ENCODE measurements around the gene MSANTD1.

The MSANTD1 gene

GRCh38 chr4:3250956-3251690 lies 2.2 kb downstream of the MSANTD1 start:
- no peak overlapping the region for H3K27ac ChIP-seq (replicated peaks)
- TF ChIP-seq REST (IDR thresholded peaks at IDR 0.05; ENCODE audit: insufficient replicate concordance, low read depth) (no peak), POLR2AphosphoS5 (IDR thresholded peaks at IDR 0.05; ENCODE audit: low read depth) (no peak)
- DNase-seq (ENCODE audit: low read depth in 1 of 2, low spot score in 1 of 2) = no peak
- H3K4me3 ChIP-seq (replicated peaks; ENCODE audit: insufficient read depth, low read length) = no peak overlapping the region
- no peaks in the 10 kb centered on the region for H3K27me3 ChIP-seq (ENCODE audit: insufficient read depth, poor library complexity, severe bottlenecking)

GRCh38 chr4:3251691-3252479 lies 2.9 kb downstream of the MSANTD1 start:
- H3K27me3 ChIP-seq (ENCODE audit: insufficient read depth, poor library complexity, severe bottlenecking) = no peaks in the 10 kb centered on the region
- no peak for DNase-seq (ENCODE audit: low read depth in 1 of 2, low spot score in 1 of 2)
- TF ChIP-seq POLR2AphosphoS5 (IDR thresholded peaks at IDR 0.05; ENCODE audit: low read depth) = no peak
- TF ChIP-seq REST (IDR thresholded peaks at IDR 0.05; ENCODE audit: insufficient replicate concordance, low read depth) = no peak
- TF ChIP-seq SPI1 (IDR thresholded peaks at IDR 0.05; ENCODE audit: borderline replicate concordance, low read depth) = no peak
- TF ChIP-seq CTCF (IDR thresholded peaks at IDR 0.05; ENCODE audit: insufficient read depth, low read length) = no peak
- TF ChIP-seq GABPA (IDR thresholded peaks at IDR 0.05; ENCODE audit: low read depth) = no peak
- no peak overlapping the region for H3K4me3 ChIP-seq (replicated peaks; ENCODE audit: insufficient read depth, low read length)
- H3K27ac ChIP-seq (replicated peaks) = no peak overlapping the region

GRCh38 chr4:3252480-3252828 lies 3.5 kb downstream of the MSANTD1 start:
- no peak for DNase-seq (ENCODE audit: low read depth in 1 of 2, low spot score in 1 of 2)
- Histone ChIP-seq H3K4me3 (replicated peaks; ENCODE audit: insufficient read depth, low read length) (no peak overlapping the region), H3K27ac (replicated peaks) (no peak overlapping the region), H3K27me3 (ENCODE audit: insufficient read depth, poor library complexity, severe bottlenecking) (no peaks in the 10 kb centered on the region)
- no peak for TF ChIP-seq CTCF (IDR thresholded peaks at IDR 0.05; ENCODE audit: insufficient read depth, low read length)
- TF ChIP-seq REST (IDR thresholded peaks at IDR 0.05; ENCODE audit: insufficient replicate concordance, low read depth) = no peak
- TF ChIP-seq SPI1 (IDR thresholded peaks at IDR 0.05; ENCODE audit: borderline replicate concordance, low read depth) = no peak
- TF ChIP-seq GABPA (IDR thresholded peaks at IDR 0.05; ENCODE audit: low read depth) = no peak
- TF ChIP-seq POLR2AphosphoS5 (IDR thresholded peaks at IDR 0.05; ENCODE audit: low read depth) = no peak

All from HL-60 (cell line).